Erythroblast (primary cell): ENCODE measurements around the gene SACM1L.
"Not testable (repeated sequence)": the region's sequence is repeated elsewhere in the genome, so short reads cannot be mapped to it uniquely, and the experiment has no call there.

ENCODE experiments used
- DNase-seq, 2 experiments: peaks; one replicate each; lab custom pipeline; 2025; lab: John Stamatoyannopoulos, UW
- GATA1 ChIP-seq: IDR thresholded peaks from 2 replicates; pipeline ENCODE4 v1.6.1; 2011; ENCODE audit warnings: low read depth, mild to moderate bottlenecking, control low read depth, low read length, moderate library complexity
- POLR2A ChIP-seq: IDR thresholded peaks from 2 replicates; pipeline ENCODE4 v1.6.1; 2011; ENCODE audit warnings: mild to moderate bottlenecking, low read length

SACM1L gene

GRCh38 chr3:45691842-45692241 lies 2.6 kb downstream of the SACM1L start:
- no peak for TF ChIP-seq POLR2A
- no peak for TF ChIP-seq GATA1
- no peak for DNase-seq

GRCh38 chr3:45692866-45693265 lies 3.7 kb downstream of the SACM1L start:
- no peak for DNase-seq
- no peak for TF ChIP-seq GATA1
- no peak for TF ChIP-seq POLR2A

- TF ChIP-seq POLR2A = no peak
- TF ChIP-seq GATA1 = no peak
- peak in 1 of 2 experiments; percentile 19 for DNase-seq
Observed at GRCh38 chr3:45693941-45694521, 4.8 kb downstream of the SACM1L start.

DNA sequence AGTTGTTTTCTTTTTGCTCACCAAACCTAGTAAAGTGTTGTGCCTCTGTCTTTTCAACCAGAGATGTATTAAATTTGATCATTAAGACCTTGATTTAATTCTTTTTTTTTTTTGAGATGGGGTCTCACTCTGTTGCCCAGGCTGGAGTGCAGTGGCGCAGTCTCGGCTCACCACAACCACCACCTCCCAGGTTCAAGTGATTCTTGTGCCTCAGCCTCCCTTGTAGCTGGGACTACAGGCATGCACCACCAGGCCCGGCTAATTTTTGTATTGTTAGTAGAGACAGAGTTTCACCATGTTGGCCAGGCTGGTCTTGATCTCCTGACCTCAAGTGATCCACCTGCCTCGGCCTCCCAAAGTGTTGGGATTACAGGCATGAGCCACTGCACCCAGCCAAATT lies 6.0 kb downstream of the SACM1L start:
- DNase-seq = not testable (repeated sequence)

DNA sequence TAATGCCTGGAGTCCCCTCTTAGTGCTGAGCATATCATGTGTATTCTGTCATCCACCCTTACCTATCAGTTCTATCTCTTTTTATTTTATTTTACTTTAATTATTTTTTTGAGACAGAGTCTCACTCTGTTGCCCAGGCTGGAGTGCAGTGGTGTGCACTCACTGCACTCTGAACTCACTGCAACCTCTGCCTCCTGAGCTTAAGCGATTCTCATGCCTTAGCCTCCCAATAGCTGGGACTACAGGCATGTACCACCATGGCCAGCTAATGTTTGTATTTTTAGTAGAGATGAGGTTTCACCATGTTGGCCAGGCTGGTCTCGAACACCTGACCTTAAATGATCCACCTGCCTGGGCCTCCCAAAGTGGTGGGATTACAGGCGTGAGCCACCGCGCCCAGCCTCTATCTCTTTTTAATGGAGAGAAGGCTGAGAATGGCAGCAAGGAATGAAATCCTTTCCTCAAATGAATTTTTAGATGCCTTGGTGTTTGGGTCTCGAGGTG lies 11.4 kb downstream of the SACM1L start:
- TF ChIP-seq GATA1 (no peak), POLR2A (no peak)

GRCh38 chr3:45701172-45701867 lies 12.1 kb downstream of the SACM1L start:
- TF ChIP-seq POLR2A (no peak), GATA1 (no peak)
- no peak for DNase-seq

More for the DNA sequence above, 11.4 kb downstream of the SACM1L start:
- DNase-seq = no peak

GRCh38 chr3:45704301-45704943 lies 15.2 kb downstream of the SACM1L start:
- DNase-seq = no peak
- TF ChIP-seq GATA1 (no peak), POLR2A (no peak)

GRCh38 chr3:45705839-45706808 lies 16.9 kb downstream of the SACM1L start:
- DNase-seq = no peak
- TF ChIP-seq POLR2A (no peak), GATA1 (no peak)

- TF ChIP-seq POLR2A = no peak
- DNase-seq = no peak
Observed at GRCh38 chr3:45711931-45712330, 22.7 kb downstream of the SACM1L start.

GRCh38 chr3:45712434-45713110 lies 23.4 kb downstream of the SACM1L start:
- DNase-seq = no peak
- no peak for TF ChIP-seq POLR2A

DNA sequence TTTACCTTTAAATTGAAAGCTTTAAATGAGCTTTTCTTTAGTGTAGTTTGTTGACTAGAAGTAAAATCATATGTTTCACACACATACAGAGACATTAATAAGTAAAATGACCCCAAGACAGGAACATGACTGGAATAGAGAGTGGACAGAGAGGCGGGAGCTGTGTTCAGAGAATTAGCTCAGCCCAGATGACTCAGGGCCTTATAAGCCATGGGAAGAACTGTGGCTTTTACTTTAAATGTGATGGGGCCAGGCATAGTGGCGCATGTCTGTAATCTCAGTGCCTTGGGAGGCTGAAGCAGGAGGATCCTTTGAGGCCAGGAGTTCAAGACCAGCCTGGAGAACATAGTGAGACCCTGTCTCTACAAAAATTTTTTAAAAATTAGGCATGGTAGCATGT lies 26.7 kb downstream of the SACM1L start:
- peak in 1 of 2 experiments; percentile 27 for DNase-seq
- TF ChIP-seq GATA1 = no peak
- no peak for TF ChIP-seq POLR2A

DNA sequence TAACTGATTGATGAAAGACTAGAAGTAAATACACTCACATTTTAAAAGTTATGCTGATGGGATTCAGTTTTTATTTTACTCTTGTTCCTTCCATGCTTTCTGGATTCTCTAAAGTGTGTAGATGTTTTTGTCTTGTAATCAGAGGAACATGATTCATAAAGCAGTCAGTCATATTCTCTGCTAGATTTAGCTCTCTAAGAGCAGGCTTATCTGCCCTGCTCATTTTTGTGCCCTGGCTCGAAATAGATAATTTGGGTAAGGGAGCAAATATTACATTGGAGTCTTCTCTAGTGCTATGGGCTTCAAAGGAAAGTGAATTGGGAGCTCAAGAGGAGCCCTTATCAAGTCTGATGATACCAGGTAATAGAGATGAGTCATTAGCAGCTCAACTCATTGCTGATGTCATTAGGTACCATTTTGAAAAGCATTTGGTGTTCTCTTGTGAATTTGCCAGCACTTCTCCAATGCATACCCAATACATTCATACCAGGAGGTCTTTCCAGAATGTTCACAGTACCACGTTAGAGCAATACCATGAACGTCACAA lies 27.7 kb downstream of the SACM1L start:
- no peak for TF ChIP-seq GATA1
- TF ChIP-seq POLR2A = no peak
- DNase-seq = peak; percentile 6 to 49
